ENCODE results near the gene GOLGB1. TPM values are rescaled to one million over a fixed set of nuclear protein-coding genes. Genes with fewer than 3 reads are reported as not detected.

GOLGB1 gene
- total RNA-seq, 2 experiments from 2014 or later, result 18.2 to 19.7 TPM

DNA sequence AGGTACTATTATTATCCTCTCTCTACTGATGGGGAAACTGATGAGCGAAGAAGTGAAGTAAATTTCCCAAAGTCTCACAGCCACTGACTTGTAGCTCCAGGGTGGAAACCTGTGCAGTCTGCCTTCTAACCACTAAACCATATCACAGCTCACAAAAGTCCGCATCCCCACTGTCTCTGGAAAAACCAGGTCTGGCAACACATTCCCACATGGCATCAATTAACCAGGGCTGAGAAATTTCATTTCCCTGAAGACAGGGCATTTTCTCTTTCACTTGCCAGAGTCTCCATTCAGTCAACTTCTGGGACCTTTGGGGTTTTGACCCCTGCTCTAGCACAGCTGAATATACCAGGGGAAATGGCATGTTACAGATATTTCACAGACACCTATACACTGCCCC lies 129.8 kb downstream of the GOLGB1 start:
- intact Hi-C loops (cut with micrococcal nuclease), result no loop called here
- no peaks in the 10 kb centered on the region for H3K36me3 Mint-ChIP-seq (ENCODE audit: low read depth)
- H3K9me3 Mint-ChIP-seq, result no peaks in the 10 kb centered on the region
- peaks cover 2% of the 10 kb centered on the region for H3K27me3 Mint-ChIP-seq (ENCODE audit: low read depth)
- H3K4me3 Mint-ChIP-seq, result no peak overlapping the region
- CTCF ChIA-PET, result no interaction called here
- H3K27ac Mint-ChIP-seq, result no peak overlapping the region
- H3K4me1 Mint-ChIP-seq (ENCODE audit: low read depth), result no peaks in the 10 kb centered on the region
- no peak for DNase-seq

Other genes starting within 250 kb of the GOLGB1 start
- gene POLQ, start 203.8 kb downstream of the GOLGB1 start, total RNA-seq, result 10 to 100 TPM; 20.1 to 20.8 TPM
- gene ARGFX, start 181.8 kb downstream of the GOLGB1 start, total RNA-seq, result not detected
- gene FBXO40, start 156.4 kb downstream of the GOLGB1 start, total RNA-seq, result not detected
- 100 to 1,000 TPM; 240 to 248 TPM for gene HCLS1, start 88.8 kb downstream of the GOLGB1 start, total RNA-seq
- 10 to 100 TPM; 36.5 to 37.8 TPM for gene IQCB1, start 85.3 kb upstream of the GOLGB1 start, total RNA-seq
- 1 to 10 TPM; 8.2 to 9.3 TPM for gene EAF2, start 85.5 kb upstream of the GOLGB1 start, total RNA-seq
- gene SLC15A2, start 144.7 kb upstream of the GOLGB1 start, total RNA-seq, result 1 to 10 TPM in 1 of 2 experiments, under 1 TPM in 1; 0.49 to 1.5 TPM